SK-N-SH treated with all-trans-retinoic acid at 6 μM for 48 hours (cell line): Measurements from ENCODE around the gene PWWP2A.

Source experiments
- ATAC-seq: fragments of 200-7000 bp; cut with Tn5 transposase; 3 replicates; pipeline ENCODE4 v1.9.1; 2020; ENCODE audit warnings: mild to moderate bottlenecking, moderate library complexity
- ARNTL ChIP-seq: fragments of 450-650 bp; formaldehyde crosslinking; IDR thresholded peaks from 2 replicates; pipeline ENCODE4 v1.5.0; 2020; ENCODE audit warnings: low read depth, mild to moderate bottlenecking, moderate library complexity, borderline replicate concordance
- BACH2 ChIP-seq: fragments of 250-450 bp; sonication (Bioruptor Pico); IDR thresholded peaks from 2 replicates; pipeline ENCODE4 v1.9.0; 2021; ENCODE audit warnings: mild to moderate bottlenecking, borderline replicate concordance
- CREB5 ChIP-seq: fragments of 250-450 bp; sonication (Bioruptor Pico); IDR thresholded peaks from 2 replicates; pipeline ENCODE4 v1.5.1; 2020; ENCODE audit warnings: low read depth, mild to moderate bottlenecking, moderate library complexity
- CSDC2 ChIP-seq: fragments of 250-450 bp; sonication (Bioruptor Pico); IDR thresholded peaks from 2 replicates; pipeline ENCODE4 v1.5.0; 2020; ENCODE audit warnings: mild to moderate bottlenecking, moderate library complexity
- ESRRG ChIP-seq: fragments of 250-450 bp; sonication (Bioruptor Pico); IDR thresholded peaks from 2 replicates; pipeline ENCODE4 v1.6.1; 2021; ENCODE audit warnings: mild to moderate bottlenecking
- ISL1 ChIP-seq: fragments of 250-450 bp; sonication (Bioruptor Pico); IDR thresholded peaks from 2 replicates; pipeline ENCODE4 v2.1.2; 2022; ENCODE audit warnings: mild to moderate bottlenecking, moderate library complexity
- OSR1 ChIP-seq: fragments of 250-450 bp; sonication (Bioruptor Pico); IDR thresholded peaks from 2 replicates; pipeline ENCODE4 v1.8.0; 2022; ENCODE audit warnings: moderate library complexity, mild to moderate bottlenecking, inconsistent platforms
- PPARA ChIP-seq: fragments of 250-450 bp; sonication (Bioruptor Pico); IDR thresholded peaks from 2 replicates; pipeline ENCODE4 v1.5.0; 2020; ENCODE audit warnings: mild to moderate bottlenecking, borderline replicate concordance
- RARB ChIP-seq: fragments of 250-450 bp; sonication (Bioruptor Pico); IDR thresholded peaks from 2 replicates; pipeline ENCODE4 v1.8.0; 2021; ENCODE audit warnings: mild to moderate bottlenecking, moderate library complexity
- SNAI2 ChIP-seq: fragments of 250-450 bp; sonication (Bioruptor Pico); IDR thresholded peaks from 2 replicates; pipeline ENCODE4 v1.5.0; 2020; ENCODE audit warnings: mild to moderate bottlenecking, moderate library complexity
- TCF4 ChIP-seq: fragments of 250-450 bp; sonication (Bioruptor Pico); IDR thresholded peaks from 2 replicates; pipeline ENCODE4 v1.8.0; 2021; ENCODE audit warnings: mild to moderate bottlenecking, moderate library complexity, borderline replicate concordance
- TOX ChIP-seq: fragments of 250-450 bp; sonication (Bioruptor Pico); IDR thresholded peaks from 2 replicates; pipeline ENCODE4 v1.8.0; 2021; ENCODE audit warnings: mild to moderate bottlenecking, moderate library complexity, borderline replicate concordance
- TSHZ2 ChIP-seq: fragments of 250-450 bp; sonication (Bioruptor Pico); IDR thresholded peaks from 2 replicates; pipeline ENCODE4 v1.5.0; 2020; ENCODE audit warnings: mild to moderate bottlenecking, moderate library complexity
- ZC3H10 ChIP-seq: fragments of 250-450 bp; sonication (Bioruptor Pico); IDR thresholded peaks from 2 replicates; pipeline ENCODE4 v1.5.1; 2021; ENCODE audit warnings: mild to moderate bottlenecking, moderate library complexity
- ZFP3 ChIP-seq: fragments of 250-450 bp; sonication (Bioruptor Pico); IDR thresholded peaks from 2 replicates; pipeline ENCODE4 v1.5.0; 2020; ENCODE audit warnings: mild to moderate bottlenecking, moderate library complexity
- ZFP30 ChIP-seq: fragments of 450-650 bp; formaldehyde crosslinking; IDR thresholded peaks from 2 replicates; pipeline ENCODE4 v1.5.0; 2022; ENCODE audit warnings: mild to moderate bottlenecking, moderate library complexity
- ZNF565 ChIP-seq: fragments of 450-650 bp; formaldehyde crosslinking; conservative IDR thresholded peaks from 2 replicates; pipeline ENCODE4 v1.5.0; 2020; ENCODE audit warnings: low read depth, mild to moderate bottlenecking, moderate library complexity
- ZNF70 ChIP-seq: fragments of 450-650 bp; formaldehyde crosslinking; IDR thresholded peaks from 2 replicates; pipeline ENCODE4 v1.5.0; 2020; ENCODE audit warnings: mild to moderate bottlenecking, moderate library complexity
- ZNF8 ChIP-seq: fragments of 450-650 bp; formaldehyde crosslinking; IDR thresholded peaks from 2 replicates; pipeline ENCODE4 v1.5.0; 2020; ENCODE audit warnings: mild to moderate bottlenecking, moderate library complexity
- TF ChIP-seq, protein P1 (sequence below): fragments of 250-450 bp; sonication (Bioruptor Pico); IDR thresholded peaks from 2 replicates; pipeline ENCODE4 v1.8.0; 2021; ENCODE audit warnings: low read depth, mild to moderate bottlenecking, moderate library complexity, borderline replicate concordance
- TF ChIP-seq, protein P2 (sequence below): fragments of 250-450 bp; sonication (Bioruptor Pico); IDR thresholded peaks from 2 replicates; pipeline ENCODE4 v1.5.1; 2021; ENCODE audit warnings: mild to moderate bottlenecking, moderate library complexity

PWWP2A gene

DNA sequence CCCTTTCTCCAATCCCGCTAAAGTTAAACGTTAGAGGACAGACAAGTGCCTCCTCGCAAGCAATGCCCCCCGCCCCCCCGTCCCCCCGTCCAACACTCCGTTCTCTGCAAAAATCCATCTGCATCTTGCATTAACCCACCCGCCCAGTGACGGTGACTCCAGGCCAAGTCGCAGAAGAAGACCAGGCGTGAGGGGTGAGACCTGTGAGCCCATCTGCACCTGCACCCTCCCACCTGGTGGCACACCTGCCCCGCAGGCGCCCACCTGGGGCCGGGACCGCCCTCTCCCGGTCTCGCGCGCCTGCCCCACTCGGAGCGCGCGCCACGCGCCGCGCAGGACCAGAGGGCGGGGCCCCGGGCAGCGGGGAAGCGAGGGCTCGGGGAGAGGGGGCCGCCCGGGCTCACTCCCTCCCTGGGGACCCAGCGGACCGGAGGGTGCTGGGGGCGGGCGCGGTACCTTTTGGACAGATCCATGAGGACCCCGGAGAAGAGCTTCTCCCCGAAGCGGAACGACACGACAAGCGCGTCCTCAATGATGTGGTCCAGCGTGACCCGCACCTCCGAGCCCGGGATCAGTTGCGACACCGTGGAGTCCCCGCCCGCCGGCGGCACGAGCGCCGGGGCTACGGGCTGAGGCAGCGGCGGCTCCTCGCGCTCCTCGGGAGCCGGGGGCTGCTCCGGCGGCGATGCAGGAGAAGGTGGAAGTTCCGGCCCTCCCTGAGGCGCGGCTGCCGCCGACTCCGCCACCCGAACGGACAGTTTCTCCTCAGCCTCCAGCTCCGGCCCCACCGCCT is 705 bp downstream of the PWWP2A start:
- no peak for TF ChIP-seq ZNF70
- no peak for TF ChIP-seq ZC3H10 (CRISPR knock-in tag)
- TF ChIP-seq ZFP3 (CRISPR knock-in tag), result no peak
- TF ChIP-seq TCF4 (CRISPR knock-in tag), result no peak
- no peak for TF ChIP-seq TOX (CRISPR knock-in tag)
- no peak for TF ChIP-seq ESRRG (CRISPR knock-in tag)
- no peak for TF ChIP-seq CSDC2 (CRISPR knock-in tag)
- no peak for TF ChIP-seq ZNF8 (CRISPR knock-in tag)
- TF ChIP-seq, protein P1, sequence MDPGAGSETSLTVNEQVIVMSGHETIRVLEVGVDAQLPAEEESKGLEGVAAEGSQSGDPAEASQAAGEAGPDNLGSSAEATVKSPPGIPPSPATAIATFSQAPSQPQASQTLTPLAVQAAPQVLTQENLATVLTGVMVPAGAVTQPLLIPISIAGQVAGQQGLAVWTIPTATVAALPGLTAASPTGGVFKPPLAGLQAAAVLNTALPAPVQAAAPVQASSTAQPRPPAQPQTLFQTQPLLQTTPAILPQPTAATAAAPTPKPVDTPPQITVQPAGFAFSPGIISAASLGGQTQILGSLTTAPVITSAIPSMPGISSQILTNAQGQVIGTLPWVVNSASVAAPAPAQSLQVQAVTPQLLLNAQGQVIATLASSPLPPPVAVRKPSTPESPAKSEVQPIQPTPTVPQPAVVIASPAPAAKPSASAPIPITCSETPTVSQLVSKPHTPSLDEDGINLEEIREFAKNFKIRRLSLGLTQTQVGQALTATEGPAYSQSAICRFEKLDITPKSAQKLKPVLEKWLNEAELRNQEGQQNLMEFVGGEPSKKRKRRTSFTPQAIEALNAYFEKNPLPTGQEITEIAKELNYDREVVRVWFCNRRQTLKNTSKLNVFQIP (CRISPR knock-in tag), result no peak
- TF ChIP-seq ISL1, result no peak
- no peak for TF ChIP-seq ZFP30 (CRISPR knock-in tag)
- TF ChIP-seq, protein P2, sequence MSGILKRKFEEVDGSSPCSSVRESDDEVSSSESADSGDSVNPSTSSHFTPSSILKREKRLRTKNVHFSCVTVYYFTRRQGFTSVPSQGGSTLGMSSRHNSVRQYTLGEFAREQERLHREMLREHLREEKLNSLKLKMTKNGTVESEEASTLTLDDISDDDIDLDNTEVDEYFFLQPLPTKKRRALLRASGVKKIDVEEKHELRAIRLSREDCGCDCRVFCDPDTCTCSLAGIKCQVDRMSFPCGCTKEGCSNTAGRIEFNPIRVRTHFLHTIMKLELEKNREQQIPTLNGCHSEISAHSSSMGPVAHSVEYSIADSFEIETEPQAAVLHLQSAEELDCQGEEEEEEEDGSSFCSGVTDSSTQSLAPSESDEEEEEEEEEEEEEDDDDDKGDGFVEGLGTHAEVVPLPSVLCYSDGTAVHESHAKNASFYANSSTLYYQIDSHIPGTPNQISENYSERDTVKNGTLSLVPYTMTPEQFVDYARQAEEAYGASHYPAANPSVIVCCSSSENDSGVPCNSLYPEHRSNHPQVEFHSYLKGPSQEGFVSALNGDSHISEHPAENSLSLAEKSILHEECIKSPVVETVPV, result no peak
- no peak for TF ChIP-seq CREB5 (CRISPR knock-in tag)
- no peak for TF ChIP-seq SNAI2 (CRISPR knock-in tag)
- TF ChIP-seq BACH2 (CRISPR knock-in tag), result no peak
- TF ChIP-seq OSR1, result no peak
- TF ChIP-seq TSHZ2, result no peak
- no peak for TF ChIP-seq ARNTL (CRISPR knock-in tag)
- TF ChIP-seq RARB (CRISPR knock-in tag), result no peak
- peak; percentile 9 for ATAC-seq

- ATAC-seq, result no peak
- TF ChIP-seq OSR1 (no peak), ZC3H10 (CRISPR knock-in tag) (no peak), PPARA (CRISPR knock-in tag) (no peak), RARB (CRISPR knock-in tag) (no peak), TCF4 (CRISPR knock-in tag) (no peak), CSDC2 (CRISPR knock-in tag) (no peak), ZNF70 (no peak), ZNF565 (no peak), ARNTL (CRISPR knock-in tag) (no peak), TOX (CRISPR knock-in tag) (no peak), ZFP3 (CRISPR knock-in tag) (no peak)
- TF ChIP-seq, protein P1 (CRISPR knock-in tag), result no peak
- TF ChIP-seq, protein P2, result no peak
- TF ChIP-seq, all 23 proteins: peak for 0
Observed at GRCh38 chr5:160116991-160117390, 2.3 kb downstream of the PWWP2A start.
